SK-N-MC (cell line): ENCODE data around the gene ANKUB1.

Source experiments
- FOXP2 ChIP-seq: optimal IDR thresholded peaks from 2 replicates; pipeline ENCODE3; 2011; ENCODE audit warnings: mild to moderate bottlenecking, moderate library complexity; ENCODE audit not compliant: insufficient read depth; ENCODE audit errors: extremely low read length, control extremely low read depth
- POLR2AphosphoS5 ChIP-seq: IDR thresholded peaks from 2 replicates; pipeline ENCODE4 v1.6.1; 2012; ENCODE audit warnings: mild to moderate bottlenecking, low read depth, low read length, borderline replicate concordance

GRCh38 chr3:149736953-149737205 lies 55.5 kb downstream of the ANKUB1 start:
- TF ChIP-seq POLR2AphosphoS5 = no peak
- TF ChIP-seq FOXP2 = no peak
